PC-3 (cell line): Measurements from ENCODE around the gene PLCZ1. TPM values are rescaled to one million over a fixed set of nuclear protein-coding genes. Genes with fewer than 3 reads are reported as not detected.

Source experiments
- ATAC-seq: fragments of 200-7000 bp; cut with Tn5 transposase; 2 replicates; pipeline ENCODE4 v1.9.1; 2020; ENCODE audit warnings: mild to moderate bottlenecking, moderate library complexity
- BruUV-seq: library from RNA; stranded (reverse); fragments of 400-500 nt; replicated peaks from 2 replicates; lab custom pipeline; 2021; lab: Mats Ljungman, UMichigan
- CTCF ChIA-PET: fragments of 300-600 bp; sonication (Branson Sonifier 250); formaldehyde crosslinking; loops from one replicate; lab custom pipeline; 2022; ENCODE audit warnings: antibody characterized with exemption; lab: Charles Lee
- POLR2A ChIA-PET: fragments of 300-600 bp; sonication (Branson Sonifier 250); formaldehyde crosslinking; loops from one replicate; lab custom pipeline; 2022; ENCODE audit warnings: antibody characterized with exemption; ENCODE audit not compliant: unreplicated experiment; lab: Charles Lee
- DNase-seq: peaks from one replicate; pipeline ENCODE4 v3.0.0-alpha.2; 2015
- H2AFZ ChIP-seq: fragments of 300-600 bp; sonication (generic); 2 replicates; pipeline ENCODE4 v1.6.0; 2016; ENCODE audit warnings: antibody characterized with exemption, low read length
- H3F3A ChIP-seq: fragments of 300-600 bp; sonication (generic); one replicate; pipeline ENCODE4 v1.6.0; 2017; ENCODE audit warnings: antibody characterized with exemption, low read length, control low read depth, mild to moderate bottlenecking; ENCODE audit not compliant: unreplicated experiment
- H3K27ac ChIP-seq: fragments of 300-600 bp; sonication (generic); 2 replicates; pipeline ENCODE4 v1.5.1; 2016; ENCODE audit warnings: mild to moderate bottlenecking, low read length
- H3K27me3 ChIP-seq: fragments of 300-600 bp; sonication (generic); 2 replicates; pipeline ENCODE4 v1.6.1; 2016; ENCODE audit warnings: low read length, mixed read lengths
- H3K36me3 ChIP-seq: fragments of 300-600 bp; sonication (generic); 2 replicates; pipeline ENCODE4 v1.6.1; 2016; ENCODE audit warnings: low read depth, mixed run types, low read length, mixed read lengths
- H3K4me1 ChIP-seq: fragments of 300-600 bp; sonication (generic); 2 replicates; pipeline ENCODE4 v1.5.1; 2016; ENCODE audit warnings: low read length; ENCODE audit not compliant: insufficient read depth
- H3K4me2 ChIP-seq: fragments of 300-600 bp; sonication (generic); 2 replicates; pipeline ENCODE4 v1.6.0; 2016; ENCODE audit warnings: low read length
- H3K4me3 ChIP-seq: fragments of 300-600 bp; sonication (generic); 2 replicates; pipeline ENCODE4 v1.5.1; 2016; ENCODE audit warnings: mild to moderate bottlenecking, low read length, mixed read lengths
- H3K79me2 ChIP-seq: fragments of 300-600 bp; sonication (generic); 2 replicates; pipeline ENCODE4 v1.6.1; 2017; ENCODE audit warnings: low read length, mixed read lengths
- H3K9ac ChIP-seq: fragments of 300-600 bp; sonication (generic); 2 replicates; pipeline ENCODE4 v1.6.0; 2016; ENCODE audit warnings: mild to moderate bottlenecking, low read length
- H3K9me2 ChIP-seq: fragments of 300-600 bp; sonication (generic); replicated peaks from 2 replicates; pipeline ENCODE4 v1.6.1; 2016; ENCODE audit warnings: mixed run types, low read length, mixed read lengths
- H3K9me3 ChIP-seq: fragments of 300-600 bp; sonication (generic); 2 replicates; pipeline ENCODE4 v1.6.1; 2016; ENCODE audit warnings: low read length, mixed read lengths
- H4K20me1 ChIP-seq: fragments of 300-600 bp; sonication (generic); 2 replicates; pipeline ENCODE4 v1.6.1; 2016; ENCODE audit warnings: low read length, mixed read lengths
- EZH2 ChIP-seq: fragments of 300-600 bp; sonication (generic); IDR thresholded peaks from one replicate; pipeline ENCODE4 v1.6.1; 2017; ENCODE audit warnings: antibody characterized with exemption, mild to moderate bottlenecking, low read length; ENCODE audit not compliant: unreplicated experiment
- EZH2phosphoT487 ChIP-seq: fragments of 300-600 bp; sonication (generic); IDR thresholded peaks from 2 replicates; pipeline ENCODE4 v1.6.1; 2018; ENCODE audit warnings: mild to moderate bottlenecking, antibody characterized with exemption, low read length, borderline replicate concordance
- intact Hi-C: fragments of 100-400 bp; cut with micrococcal nuclease; formaldehyde crosslinking; loops from 2 replicates; pipeline ENCODE4 v1.9.0; 2023
- total RNA-seq: library from RNA; depleted of rRNA; stranded (reverse); fragments of >200 nt; gene quantifications from 2 replicates; pipeline ENCODE4 v1.2.3, GENCODE V29; 2014
- TF ChIP-seq, protein P1 (sequence below): fragments of 300-600 bp; sonication (generic); conservative IDR thresholded peaks from 2 replicates; pipeline ENCODE4 v1.5.1; 2017; ENCODE audit warnings: antibody characterized with exemption, low read depth, mild to moderate bottlenecking, low read length

PLCZ1 gene
- total RNA-seq, 1 experiment from 2014 or later: not detected

DNA sequence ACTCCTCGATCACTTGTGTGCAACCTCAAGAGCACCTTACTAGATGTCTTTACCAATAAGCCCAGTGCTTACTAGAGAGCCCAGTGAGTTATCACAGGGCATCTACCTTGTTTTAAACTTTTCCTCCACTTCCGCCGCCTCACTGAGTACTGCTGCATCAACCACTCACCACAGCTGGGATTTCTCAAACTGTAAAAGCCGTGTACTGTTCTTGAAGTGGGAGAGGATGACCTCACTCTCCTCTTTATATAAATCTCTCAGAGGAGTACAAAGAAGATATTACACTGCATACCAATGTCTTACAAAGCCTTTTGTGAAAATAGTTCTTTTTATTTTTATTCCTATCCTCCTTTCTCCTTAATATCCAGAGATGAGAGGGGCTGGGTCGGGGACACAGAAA is 94.1 kb downstream of the PLCZ1 start:
- Histone ChIP-seq H4K20me1 (no peaks in the 10 kb centered on the region), H3K4me3 (no peak overlapping the region), H3K9me3 (no peaks in the 10 kb centered on the region), H3K4me1 (no peaks in the 10 kb centered on the region), H2AFZ (no peak overlapping the region), H3K4me2 (no peak overlapping the region), H3K27ac (no peak overlapping the region), H3F3A (no peaks in the 10 kb centered on the region), H3K9me2 (no peaks in the 10 kb centered on the region), H3K36me3 (no peaks in the 10 kb centered on the region), H3K9ac (no peak overlapping the region), H3K79me2 (no peaks in the 10 kb centered on the region), H3K27me3 (no peaks in the 10 kb centered on the region)
- BruUV-seq: no TSS peak
- TF ChIP-seq EZH2: no peak
- TF ChIP-seq EZH2phosphoT487: no peak
- TF ChIP-seq, protein P1, sequence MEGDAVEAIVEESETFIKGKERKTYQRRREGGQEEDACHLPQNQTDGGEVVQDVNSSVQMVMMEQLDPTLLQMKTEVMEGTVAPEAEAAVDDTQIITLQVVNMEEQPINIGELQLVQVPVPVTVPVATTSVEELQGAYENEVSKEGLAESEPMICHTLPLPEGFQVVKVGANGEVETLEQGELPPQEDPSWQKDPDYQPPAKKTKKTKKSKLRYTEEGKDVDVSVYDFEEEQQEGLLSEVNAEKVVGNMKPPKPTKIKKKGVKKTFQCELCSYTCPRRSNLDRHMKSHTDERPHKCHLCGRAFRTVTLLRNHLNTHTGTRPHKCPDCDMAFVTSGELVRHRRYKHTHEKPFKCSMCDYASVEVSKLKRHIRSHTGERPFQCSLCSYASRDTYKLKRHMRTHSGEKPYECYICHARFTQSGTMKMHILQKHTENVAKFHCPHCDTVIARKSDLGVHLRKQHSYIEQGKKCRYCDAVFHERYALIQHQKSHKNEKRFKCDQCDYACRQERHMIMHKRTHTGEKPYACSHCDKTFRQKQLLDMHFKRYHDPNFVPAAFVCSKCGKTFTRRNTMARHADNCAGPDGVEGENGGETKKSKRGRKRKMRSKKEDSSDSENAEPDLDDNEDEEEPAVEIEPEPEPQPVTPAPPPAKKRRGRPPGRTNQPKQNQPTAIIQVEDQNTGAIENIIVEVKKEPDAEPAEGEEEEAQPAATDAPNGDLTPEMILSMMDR: no peak
- no peak for DNase-seq
- ChIA-PET POLR2A (no interaction called here), CTCF (interaction anchor here (0.7 kb wide), 1 partner anchor 16 kb away, joined by 3 read pairs; no protein-coding TSS in a partner anchor)
- intact Hi-C loops: no loop called here
- ATAC-seq: no peak

DNA sequence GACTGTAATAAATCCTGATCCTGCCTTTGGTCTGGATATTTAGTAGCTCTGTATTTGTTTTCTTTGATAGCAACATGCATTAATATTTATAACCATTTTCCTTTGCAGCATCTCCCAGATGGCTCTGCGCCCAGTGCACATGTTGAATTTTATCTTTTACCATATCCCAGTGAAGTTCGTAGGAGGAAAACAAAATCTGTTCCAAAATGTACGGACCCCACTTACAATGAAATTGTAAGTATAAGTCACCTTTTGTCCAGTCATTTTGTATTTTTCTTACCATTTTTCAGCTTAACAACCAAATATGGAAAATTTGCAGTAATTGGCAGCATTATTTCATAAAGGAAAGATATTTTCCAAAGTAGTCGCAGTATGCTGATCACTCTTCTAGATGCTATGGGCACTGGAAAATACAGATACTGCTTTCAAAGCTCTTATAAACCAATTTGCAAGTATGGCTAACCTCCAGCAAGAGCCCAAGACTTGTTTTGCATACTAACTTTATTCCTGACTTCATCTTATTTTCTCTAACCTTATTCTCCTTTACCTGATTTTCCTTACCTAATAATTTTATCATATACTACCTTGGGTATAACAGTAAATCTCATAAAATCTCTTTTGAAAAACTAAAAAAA is 97.4 kb downstream of the PLCZ1 start:
- ChIA-PET CTCF (no interaction called here), POLR2A (no interaction called here)
- H3K27ac ChIP-seq: no peak overlapping the region
- TF ChIP-seq EZH2 (no peak), EZH2phosphoT487 (no peak)
- TF ChIP-seq, protein P1: no peak
- H3K4me3 ChIP-seq: no peak overlapping the region
- no peaks in the 10 kb centered on the region for H3K36me3 ChIP-seq
- no peaks in the 10 kb centered on the region for H3K79me2 ChIP-seq
- no peaks in the 10 kb centered on the region for H3K9me2 ChIP-seq
- ATAC-seq (no peak), DNase-seq (no peak)
- no peak overlapping the region for H3K4me2 ChIP-seq
- H3K4me1 ChIP-seq: no peaks in the 10 kb centered on the region
- H3K27me3 ChIP-seq: no peaks in the 10 kb centered on the region
- no peak overlapping the region for H2AFZ ChIP-seq
- no peak overlapping the region for H3K9ac ChIP-seq
- no peaks in the 10 kb centered on the region for H3K9me3 ChIP-seq
- intact Hi-C loops: no loop called here
- no peaks in the 10 kb centered on the region for H3F3A ChIP-seq
- no TSS peak for BruUV-seq
- no peaks in the 10 kb centered on the region for H4K20me1 ChIP-seq

DNA sequence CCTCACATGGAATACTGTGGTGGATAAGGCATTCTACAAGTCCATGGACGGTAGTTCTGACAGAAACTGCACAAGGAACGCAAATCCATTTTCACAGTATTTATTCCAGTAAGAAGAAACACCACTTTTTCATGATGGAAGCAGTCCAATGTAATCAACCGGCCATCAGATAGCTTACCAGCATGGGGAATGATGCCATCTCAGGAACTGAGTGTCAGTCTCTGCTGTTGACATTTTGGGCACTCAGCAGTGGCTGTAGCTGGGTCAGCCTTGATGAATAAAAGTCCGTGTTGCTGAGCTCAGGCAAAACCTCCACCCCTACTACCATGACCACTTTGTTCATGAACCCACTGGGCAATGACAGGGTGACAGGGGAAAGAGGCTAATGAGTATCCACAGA is 103.4 kb downstream of the PLCZ1 start:
- H2AFZ ChIP-seq: no peak overlapping the region
- H3K4me1 ChIP-seq: peaks cover 8% of the 10 kb centered on the region; the same call in 1 of the 2 replicates
- intact Hi-C loops: no loop called here
- H3F3A ChIP-seq: no peaks in the 10 kb centered on the region
- H3K27me3 ChIP-seq: no peaks in the 10 kb centered on the region
- TF ChIP-seq EZH2phosphoT487 (no peak), EZH2 (no peak)
- TF ChIP-seq, protein P1: no peak
- ATAC-seq (no peak), DNase-seq (no peak)
- POLR2A ChIA-PET: no interaction called here
- no peak overlapping the region for H3K27ac ChIP-seq
- H3K9me3 ChIP-seq: no peaks in the 10 kb centered on the region
- H3K36me3 ChIP-seq: no peaks in the 10 kb centered on the region
- no peaks in the 10 kb centered on the region for H3K79me2 ChIP-seq
- H3K4me3 ChIP-seq: no peak overlapping the region
- BruUV-seq: no TSS peak
- H4K20me1 ChIP-seq: no peaks in the 10 kb centered on the region
- H3K4me2 ChIP-seq: no peak overlapping the region
- CTCF ChIA-PET: no interaction called here
- H3K9me2 ChIP-seq: no peaks in the 10 kb centered on the region
- H3K9ac ChIP-seq: no peak overlapping the region
